Peyer's patch (tissue), 4 donors: ENCODE results near the gene AGAP1. TPM values are rescaled to one million over a fixed set of nuclear protein-coding genes. Genes with fewer than 3 reads are reported as not detected.

ENCODE experiments used
- DNase-seq, 3 donors: peaks; one replicate each; pipeline ENCODE4 v3.0.0-alpha.2; 2017 to 2019
- H3K27ac ChIP-seq, 4 donors: fragments of 200-600 bp; sonication (generic); one replicate each; pipeline ENCODE4 v1.5.1; 2016 to 2019
- H3K27me3 ChIP-seq, 2 donors: fragments of 200-600 bp; sonication (generic); one replicate each; pipeline ENCODE4 v1.5.1; 2019
- H3K36me3 ChIP-seq, 3 donors: fragments of 200-600 bp; sonication (generic); one replicate each; pipeline ENCODE4 v1.5.1; 2016 to 2019
- H3K4me1 ChIP-seq, 4 donors: fragments of 200-600 bp; sonication (generic); one replicate each; pipeline ENCODE4 v1.5.1; 2016 to 2019
- H3K4me3 ChIP-seq, 4 donors: fragments of 200-600 bp; sonication (generic); 1 replicate in 3 of 4; 2 replicates in 1 of 4; pipeline ENCODE4 v1.5.1; 2016 to 2019; ENCODE audit warnings: mild to moderate bottlenecking in 1 of 4
- H3K9me3 ChIP-seq, 4 donors: fragments of 200-600 bp; sonication (generic); one replicate each; pipeline ENCODE4 v1.5.1; 2016 to 2019; ENCODE audit warnings: mild to moderate bottlenecking in 1 of 4
- POLR2A ChIP-seq, 2 donors: fragments of 450-650 bp; IDR thresholded peaks; one replicate each; pipeline ENCODE4 v1.5.1; 2017; ENCODE audit warnings: antibody characterized with exemption in 2 of 2, mild to moderate bottlenecking in 2 of 2, moderate library complexity in 2 of 2
- total RNA-seq, 4 donors: library from RNA; depleted of rRNA; stranded (reverse); fragments of >200 nt; gene quantifications; one replicate each; pipeline ENCODE4 v1.1.0, GENCODE V29; 2016
- TF ChIP-seq, protein P1 (sequence below), 6 experiments: fragments of 450-650 bp in 4 of 6; fragments of 200-600 bp in 2 of 6; sonication (generic) in 1 of 6; IDR thresholded peaks; one replicate each; pipeline ENCODE4 v1.5.1; 2017 to 2019; ENCODE audit warnings: antibody characterized with exemption in 6 of 6, mild to moderate bottlenecking in 3 of 6, moderate library complexity in 1 of 6

AGAP1 gene
- total RNA-seq, 4 donors from 2014 or later, result 55.7 to 79.1 (median 66.9) TPM

DNA sequence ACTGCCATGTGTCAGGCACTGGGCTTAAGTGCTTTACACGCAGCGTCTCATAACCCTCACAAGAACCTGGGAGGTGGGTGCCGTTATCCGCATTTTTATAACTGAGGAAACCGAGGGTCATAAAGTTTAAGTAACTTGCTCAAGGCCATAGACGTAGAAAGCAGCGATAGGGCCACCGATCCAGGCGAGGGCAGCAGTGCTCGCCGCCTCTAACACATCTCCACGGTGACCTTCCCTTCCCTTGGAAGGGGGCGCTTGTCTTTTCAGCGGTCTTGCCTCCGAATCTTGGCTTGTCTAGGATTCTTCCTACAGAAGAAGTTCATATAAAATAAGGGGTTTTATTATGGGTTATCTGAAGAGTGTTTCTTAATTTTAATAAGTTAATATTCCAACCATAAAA is 487.8 kb downstream of the AGAP1 start:
- no peaks in the 10 kb centered on the region for H3K9me3 ChIP-seq
- no peak overlapping the region for H3K4me3 ChIP-seq
- no peak overlapping the region for H3K27ac ChIP-seq
- DNase-seq, result no peak
- H3K27me3 ChIP-seq, result no peaks in the 10 kb centered on the region
- peaks cover 0 to under 1% (median 0%) of the 10 kb centered on the region in 3 donors for H3K36me3 ChIP-seq
- no peaks in the 10 kb centered on the region for H3K4me1 ChIP-seq
- TF ChIP-seq, protein P1, sequence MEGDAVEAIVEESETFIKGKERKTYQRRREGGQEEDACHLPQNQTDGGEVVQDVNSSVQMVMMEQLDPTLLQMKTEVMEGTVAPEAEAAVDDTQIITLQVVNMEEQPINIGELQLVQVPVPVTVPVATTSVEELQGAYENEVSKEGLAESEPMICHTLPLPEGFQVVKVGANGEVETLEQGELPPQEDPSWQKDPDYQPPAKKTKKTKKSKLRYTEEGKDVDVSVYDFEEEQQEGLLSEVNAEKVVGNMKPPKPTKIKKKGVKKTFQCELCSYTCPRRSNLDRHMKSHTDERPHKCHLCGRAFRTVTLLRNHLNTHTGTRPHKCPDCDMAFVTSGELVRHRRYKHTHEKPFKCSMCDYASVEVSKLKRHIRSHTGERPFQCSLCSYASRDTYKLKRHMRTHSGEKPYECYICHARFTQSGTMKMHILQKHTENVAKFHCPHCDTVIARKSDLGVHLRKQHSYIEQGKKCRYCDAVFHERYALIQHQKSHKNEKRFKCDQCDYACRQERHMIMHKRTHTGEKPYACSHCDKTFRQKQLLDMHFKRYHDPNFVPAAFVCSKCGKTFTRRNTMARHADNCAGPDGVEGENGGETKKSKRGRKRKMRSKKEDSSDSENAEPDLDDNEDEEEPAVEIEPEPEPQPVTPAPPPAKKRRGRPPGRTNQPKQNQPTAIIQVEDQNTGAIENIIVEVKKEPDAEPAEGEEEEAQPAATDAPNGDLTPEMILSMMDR (IDR thresholded peaks at IDR 0.05), result no peak
- TF ChIP-seq POLR2A (IDR thresholded peaks at IDR 0.05), result no peak

DNA sequence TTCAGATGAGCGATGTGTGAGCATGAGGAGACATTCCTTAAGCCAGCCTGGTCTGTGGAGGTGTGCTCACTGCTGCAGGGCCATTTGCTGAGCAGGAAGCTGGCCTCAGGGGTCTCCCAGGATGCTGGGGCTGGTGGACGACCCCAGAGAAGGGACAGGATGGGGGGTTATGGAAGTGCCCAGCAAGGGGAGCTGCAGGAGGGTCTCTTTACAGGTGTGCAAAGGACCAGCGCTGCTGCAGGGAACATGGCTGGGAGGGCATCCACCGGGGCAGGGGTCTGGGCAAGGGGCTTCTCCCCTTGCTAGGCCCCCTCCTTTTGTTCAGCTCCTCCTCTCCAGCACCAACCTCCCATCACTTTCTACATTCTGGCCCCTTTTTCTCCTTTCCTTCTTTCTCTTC is 489.2 kb downstream of the AGAP1 start:
- no peak overlapping the region for H3K4me3 ChIP-seq
- no peaks in the 10 kb centered on the region for H3K27me3 ChIP-seq
- TF ChIP-seq, protein P1 (IDR thresholded peaks at IDR 0.05), result no peak
- no peak for TF ChIP-seq POLR2A (IDR thresholded peaks at IDR 0.05)
- no peaks in the 10 kb centered on the region for H3K36me3 ChIP-seq
- no peak for DNase-seq
- H3K4me1 ChIP-seq, result no peaks in the 10 kb centered on the region
- no peak overlapping the region for H3K27ac ChIP-seq
- H3K9me3 ChIP-seq, result no peaks in the 10 kb centered on the region

DNA sequence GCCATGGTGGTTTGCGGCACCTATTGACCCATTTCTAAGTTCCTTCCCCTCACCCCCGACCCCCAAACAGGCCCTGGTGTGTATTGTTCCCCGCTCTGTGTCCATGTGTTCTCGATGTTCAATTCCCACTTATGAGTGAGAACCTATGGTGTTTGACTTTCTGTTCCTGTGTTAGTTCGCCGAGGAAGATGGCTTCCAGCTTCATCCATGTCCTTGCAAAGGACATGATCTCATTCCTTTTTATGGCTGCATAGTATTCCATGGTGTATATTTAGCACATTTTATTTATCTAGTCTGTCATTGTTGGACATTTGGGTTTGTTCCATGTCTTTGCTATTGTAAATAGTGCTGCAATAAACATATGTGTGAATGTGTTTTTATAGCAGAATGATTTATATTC is 490.7 kb downstream of the AGAP1 start:
- Histone ChIP-seq H3K4me3 (no peak overlapping the region), H3K27me3 (no peaks in the 10 kb centered on the region), H3K9me3 (no peaks in the 10 kb centered on the region), H3K4me1 (no peaks in the 10 kb centered on the region), H3K36me3 (no peaks in the 10 kb centered on the region), H3K27ac (no peak overlapping the region)
- TF ChIP-seq, protein P1 (IDR thresholded peaks at IDR 0.05), result no peak
- TF ChIP-seq POLR2A (IDR thresholded peaks at IDR 0.05), result no peak
- DNase-seq, result no peak

DNA sequence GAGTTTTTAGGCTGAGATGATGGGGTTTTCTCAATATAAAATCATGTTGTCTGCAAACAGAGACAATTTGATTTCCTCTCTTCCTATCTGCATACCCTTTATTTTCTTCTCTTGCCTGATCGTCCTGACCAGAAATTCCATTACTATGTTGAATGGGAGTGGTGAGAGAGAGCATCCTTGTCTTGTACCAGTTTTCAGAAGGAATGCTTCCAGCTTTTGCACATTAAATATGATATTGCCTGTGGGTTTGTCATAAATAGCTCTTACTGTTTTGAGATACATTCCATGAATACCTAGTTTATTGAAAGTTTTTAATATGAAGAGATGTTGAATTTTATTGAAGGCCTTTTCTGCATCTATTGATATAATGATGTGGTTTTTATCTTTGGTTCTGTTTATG is 492.5 kb downstream of the AGAP1 start:
- no peaks in the 10 kb centered on the region for H3K27me3 ChIP-seq
- H3K4me1 ChIP-seq, result no peaks in the 10 kb centered on the region
- no peak overlapping the region for H3K4me3 ChIP-seq
- no peaks in the 10 kb centered on the region for H3K36me3 ChIP-seq
- no peak for TF ChIP-seq POLR2A (IDR thresholded peaks at IDR 0.05)
- DNase-seq, result no peak
- H3K9me3 ChIP-seq, result no peaks in the 10 kb centered on the region
- no peak overlapping the region for H3K27ac ChIP-seq

DNA sequence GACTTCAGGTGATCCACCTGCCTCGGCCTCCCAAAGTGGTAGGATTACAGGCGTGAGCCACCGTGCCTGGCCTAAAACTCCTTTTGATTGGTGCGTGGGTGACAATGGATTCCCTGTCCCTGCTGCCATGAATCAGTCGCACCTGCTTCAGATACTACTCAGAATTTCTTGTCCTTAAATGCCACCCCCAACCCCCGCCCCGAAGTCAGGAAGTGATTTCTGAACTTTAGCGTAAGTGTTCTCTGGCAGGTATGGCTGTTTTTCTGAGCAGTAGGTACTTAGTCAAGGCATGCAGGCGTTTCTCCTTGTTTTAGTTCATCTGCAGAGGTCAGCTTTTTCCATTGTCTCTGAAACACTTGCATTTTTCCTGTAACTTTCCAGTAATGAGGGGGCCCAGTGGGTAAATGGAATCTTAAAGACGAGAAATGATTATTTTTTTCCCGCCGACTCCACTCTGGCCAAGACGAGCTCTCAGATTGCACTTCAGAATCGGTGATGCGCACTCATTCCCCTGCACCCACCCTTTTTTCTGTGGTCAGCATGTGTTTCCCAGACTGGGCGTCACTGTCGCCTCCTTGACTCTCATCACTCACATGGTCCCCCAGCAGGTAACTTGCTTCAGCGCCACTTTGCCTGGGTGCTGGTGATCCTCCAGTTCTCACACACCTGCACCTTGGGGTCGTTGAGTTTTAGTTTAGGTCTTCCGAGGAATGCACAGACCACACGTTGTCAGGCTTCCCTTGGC is 494.6 kb downstream of the AGAP1 start:
- no peak overlapping the region for H3K27ac ChIP-seq
- peaks cover 0 to 4% (median 0%) of the 10 kb centered on the region in 3 donors for H3K36me3 ChIP-seq
- H3K4me3 ChIP-seq, result no peak overlapping the region
- TF ChIP-seq, protein P1 (IDR thresholded peaks at IDR 0.05), result no peak
- TF ChIP-seq POLR2A (IDR thresholded peaks at IDR 0.05), result no peak
- H3K4me1 ChIP-seq, result no peaks in the 10 kb centered on the region
- no peaks in the 10 kb centered on the region for H3K27me3 ChIP-seq
- H3K9me3 ChIP-seq, result no peaks in the 10 kb centered on the region
- no peak for DNase-seq

DNA sequence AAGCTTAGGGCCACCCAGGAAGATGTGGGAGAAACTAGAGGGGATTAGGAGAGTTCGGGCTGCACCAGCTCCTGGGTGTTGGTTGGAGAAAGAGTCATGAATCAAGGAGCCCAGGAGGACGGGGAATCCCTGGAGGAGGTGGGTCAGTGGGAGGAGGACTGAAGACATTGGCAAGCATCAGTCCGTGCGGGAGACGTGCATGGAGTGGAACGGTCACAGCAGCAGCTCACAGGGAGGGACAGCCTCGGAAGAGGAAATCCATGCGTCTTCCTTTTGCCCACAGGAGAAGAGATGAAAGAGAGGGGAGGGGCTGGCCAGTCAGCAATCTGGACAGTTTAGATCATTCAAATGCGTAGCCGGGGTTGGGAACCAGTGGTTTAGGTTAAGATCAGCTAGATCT is 495.7 kb downstream of the AGAP1 start:
- Histone ChIP-seq H3K27ac (no peak overlapping the region), H3K27me3 (no peaks in the 10 kb centered on the region), H3K4me1 (no peaks in the 10 kb centered on the region), H3K4me3 (no peak overlapping the region), H3K9me3 (no peaks in the 10 kb centered on the region), H3K36me3 (peaks cover 0 to 4% (median 0%) of the 10 kb centered on the region in 3 donors)
- TF ChIP-seq, protein P1 (IDR thresholded peaks at IDR 0.05), result no peak
- no peak for TF ChIP-seq POLR2A (IDR thresholded peaks at IDR 0.05)
- DNase-seq, result no peak
